ENCODE measurements around the gene C2CD3.

C2CD3 gene

DNA sequence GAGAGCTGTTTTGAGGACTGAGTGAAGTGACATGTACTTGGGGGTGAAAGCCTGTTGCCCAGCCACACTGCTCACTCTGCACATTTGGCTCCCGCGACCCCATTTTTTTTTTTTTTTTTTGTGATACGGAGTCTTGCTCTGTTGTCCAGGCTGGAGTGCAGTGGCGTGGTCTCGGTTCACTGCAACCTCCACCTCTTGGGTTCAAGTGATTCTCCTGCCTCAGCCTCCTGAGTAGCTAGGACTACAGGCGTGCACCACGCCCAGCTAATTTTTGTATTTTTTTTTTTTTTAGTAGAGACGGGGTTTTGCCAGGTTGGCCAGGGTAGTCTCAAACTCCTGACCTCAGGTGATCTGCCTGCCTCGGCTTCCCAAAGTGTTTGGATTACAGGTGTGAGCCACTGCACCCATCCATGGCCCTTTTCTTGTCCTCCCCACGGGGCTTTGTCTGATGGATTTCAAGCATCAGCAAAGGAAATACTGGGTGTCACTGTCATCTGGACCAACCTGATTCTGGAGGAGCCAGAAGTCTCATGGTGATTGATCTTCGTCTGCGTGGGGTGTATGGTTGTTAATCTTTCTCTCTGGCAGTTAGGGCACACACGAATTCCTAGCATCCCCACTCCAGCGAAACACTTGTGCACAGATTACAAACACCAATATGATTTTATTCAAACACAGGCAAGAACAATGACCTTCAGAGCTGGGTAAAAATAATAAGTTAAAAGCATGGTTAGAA is 158.6 kb downstream of the C2CD3 start:
- no peak overlapping the region for H3K27ac ChIP-seq
- no peaks in the 10 kb centered on the region for H3K27me3 ChIP-seq (replicated peaks)
- in situ Hi-C loops (cut with HindIII; ENCODE audit: low pct_ligation_motif_present, low sequenced_read_pairs) = no loop called here
- no peak for DNase-seq
- TF ChIP-seq, protein P1, sequence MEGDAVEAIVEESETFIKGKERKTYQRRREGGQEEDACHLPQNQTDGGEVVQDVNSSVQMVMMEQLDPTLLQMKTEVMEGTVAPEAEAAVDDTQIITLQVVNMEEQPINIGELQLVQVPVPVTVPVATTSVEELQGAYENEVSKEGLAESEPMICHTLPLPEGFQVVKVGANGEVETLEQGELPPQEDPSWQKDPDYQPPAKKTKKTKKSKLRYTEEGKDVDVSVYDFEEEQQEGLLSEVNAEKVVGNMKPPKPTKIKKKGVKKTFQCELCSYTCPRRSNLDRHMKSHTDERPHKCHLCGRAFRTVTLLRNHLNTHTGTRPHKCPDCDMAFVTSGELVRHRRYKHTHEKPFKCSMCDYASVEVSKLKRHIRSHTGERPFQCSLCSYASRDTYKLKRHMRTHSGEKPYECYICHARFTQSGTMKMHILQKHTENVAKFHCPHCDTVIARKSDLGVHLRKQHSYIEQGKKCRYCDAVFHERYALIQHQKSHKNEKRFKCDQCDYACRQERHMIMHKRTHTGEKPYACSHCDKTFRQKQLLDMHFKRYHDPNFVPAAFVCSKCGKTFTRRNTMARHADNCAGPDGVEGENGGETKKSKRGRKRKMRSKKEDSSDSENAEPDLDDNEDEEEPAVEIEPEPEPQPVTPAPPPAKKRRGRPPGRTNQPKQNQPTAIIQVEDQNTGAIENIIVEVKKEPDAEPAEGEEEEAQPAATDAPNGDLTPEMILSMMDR (IDR thresholded peaks at IDR 0.05; ENCODE audit: low read depth, low read length, missing control alignments) = no peak
- H3K36me3 ChIP-seq (replicated peaks) = no peaks in the 10 kb centered on the region
- no peak overlapping the region for H3K4me3 ChIP-seq (ENCODE audit: low read depth, low read length)

DNA sequence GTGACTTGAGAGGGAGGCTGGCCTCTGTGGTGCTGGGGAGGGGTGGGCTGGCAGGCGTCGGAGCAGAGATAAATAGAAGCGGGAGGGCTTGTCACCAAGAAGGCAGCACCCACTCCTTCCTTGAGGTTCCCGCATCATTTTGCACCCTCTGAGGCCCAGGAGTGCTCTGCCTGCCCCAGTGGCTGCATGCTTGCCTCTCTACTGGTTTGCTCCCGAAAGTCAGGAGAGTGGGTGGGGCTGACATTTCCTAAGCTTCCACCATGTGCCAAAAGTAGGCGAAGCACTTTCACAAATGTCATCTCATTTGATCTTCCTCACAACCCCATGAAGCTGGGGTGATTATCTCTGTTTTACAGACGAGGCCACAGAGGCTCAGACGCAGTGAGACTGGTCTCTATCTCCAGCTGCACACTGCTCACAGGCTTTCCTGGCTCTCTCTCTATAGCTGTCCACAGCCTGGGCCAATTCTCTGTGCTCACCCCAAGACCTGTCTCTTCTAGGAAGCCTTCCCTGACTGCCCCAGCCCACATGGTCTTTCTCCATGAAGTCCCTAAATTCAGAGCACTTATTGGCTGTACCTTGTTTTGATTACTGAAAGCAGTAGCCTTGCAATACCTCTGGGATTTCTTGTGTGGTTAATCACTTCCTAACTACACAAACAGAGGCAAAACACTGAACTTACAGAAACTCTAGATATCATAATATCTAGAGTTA is 159.3 kb downstream of the C2CD3 start:
- H3K27ac ChIP-seq = peak overlapping the region; percentile 14
- TF ChIP-seq, protein P1 (IDR thresholded peaks at IDR 0.05; ENCODE audit: low read depth, low read length, missing control alignments) = no peak
- no peaks in the 10 kb centered on the region for H3K36me3 ChIP-seq (replicated peaks)
- H3K4me3 ChIP-seq (ENCODE audit: low read depth, low read length) = no peak overlapping the region
- H3K27me3 ChIP-seq (replicated peaks) = no peaks in the 10 kb centered on the region
- DNase-seq = peak; percentile 73
- in situ Hi-C loops (cut with HindIII; ENCODE audit: low pct_ligation_motif_present, low sequenced_read_pairs) = no loop called here

DNA sequence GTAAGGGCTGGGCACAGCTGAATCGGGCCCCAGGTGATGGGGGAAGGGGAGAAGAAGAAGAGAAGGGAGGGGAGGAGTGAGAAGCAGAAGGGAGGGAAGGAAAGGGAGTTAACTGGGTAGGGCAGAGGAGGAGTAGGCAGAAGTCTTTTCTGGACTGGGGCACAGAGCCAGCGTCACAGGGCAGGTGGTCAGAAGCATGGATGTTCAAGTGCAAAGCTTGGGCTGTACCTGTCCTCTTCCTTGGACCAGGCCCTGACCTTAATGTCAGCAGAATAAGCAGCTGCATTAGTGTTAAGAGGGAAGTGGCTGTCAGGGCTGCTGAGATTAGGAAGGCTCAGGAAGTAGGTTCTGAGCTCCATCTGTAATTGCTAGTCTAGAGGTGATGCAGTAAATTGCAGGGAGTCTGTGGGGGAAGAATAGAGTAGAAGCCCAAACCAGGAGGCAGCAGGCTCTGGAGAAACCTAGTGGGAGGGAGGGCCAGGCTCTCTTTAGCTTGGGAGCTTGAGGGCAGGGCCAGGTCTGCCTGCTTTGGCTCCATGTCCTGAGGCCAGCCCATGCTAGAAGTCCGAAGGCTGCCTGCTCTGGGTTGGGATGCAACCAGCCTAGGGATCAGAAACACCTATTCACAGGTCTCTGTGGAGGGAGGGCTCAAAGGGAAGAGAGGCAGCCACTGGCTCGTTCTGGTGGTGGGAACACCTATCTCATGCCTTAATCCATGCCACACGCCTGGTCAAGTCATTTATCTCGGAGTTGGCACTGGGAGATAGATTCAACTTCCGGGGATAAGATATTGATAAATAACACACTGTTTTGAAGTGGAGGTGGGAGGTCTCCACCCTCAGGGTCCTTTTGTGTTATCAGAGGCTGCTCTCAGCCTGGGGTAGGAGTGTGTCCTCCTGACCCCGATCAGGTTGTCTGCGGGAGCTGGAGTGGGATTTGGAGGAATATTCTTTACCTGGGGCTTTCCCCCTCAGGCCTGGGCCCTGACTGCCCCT is 160.2 kb downstream of the C2CD3 start:
- in situ Hi-C loops (cut with HindIII; ENCODE audit: low pct_ligation_motif_present, low sequenced_read_pairs) = no loop called here
- no peaks in the 10 kb centered on the region for H3K27me3 ChIP-seq (replicated peaks)
- TF ChIP-seq, protein P1 (IDR thresholded peaks at IDR 0.05; ENCODE audit: low read depth, low read length, missing control alignments) = no peak
- H3K4me3 ChIP-seq (ENCODE audit: low read depth, low read length) = no peak overlapping the region
- DNase-seq = no peak
- H3K36me3 ChIP-seq (replicated peaks) = no peaks in the 10 kb centered on the region
- H3K27ac ChIP-seq = no peak overlapping the region

DNA sequence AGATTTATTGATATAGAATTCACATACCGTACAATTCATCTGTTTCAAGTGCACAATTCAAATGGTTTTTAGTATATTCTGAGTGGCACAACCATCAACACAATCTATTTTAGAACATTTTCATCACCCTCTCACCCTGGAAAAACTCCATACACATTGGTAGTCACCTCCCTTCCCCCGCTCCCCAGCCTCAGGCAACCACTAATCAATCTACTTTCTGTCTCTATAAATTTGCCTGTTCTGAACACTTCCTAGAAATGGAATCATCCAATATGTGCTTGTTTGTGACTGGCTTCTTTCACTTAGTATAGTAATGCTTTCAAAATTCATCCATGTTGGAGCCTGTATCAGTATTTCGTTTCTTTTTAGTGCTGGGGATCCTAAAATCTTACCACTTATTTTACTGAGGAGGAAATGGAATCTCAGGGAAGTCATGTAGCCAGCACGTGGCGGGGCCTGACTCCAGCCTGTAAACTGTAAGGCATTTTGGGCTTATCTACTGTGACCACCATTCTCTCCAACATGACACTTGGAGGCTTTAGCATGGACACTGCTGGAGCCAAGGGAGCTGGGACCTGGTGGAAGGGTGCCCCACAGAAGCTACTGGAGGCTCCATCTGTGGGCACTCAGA is 161.0 kb downstream of the C2CD3 start:
- H3K27ac ChIP-seq = no peak overlapping the region
- TF ChIP-seq, protein P1 (IDR thresholded peaks at IDR 0.05; ENCODE audit: low read depth, low read length, missing control alignments) = no peak
- H3K36me3 ChIP-seq (replicated peaks) = no peaks in the 10 kb centered on the region
- H3K4me3 ChIP-seq (ENCODE audit: low read depth, low read length) = no peak overlapping the region
- no peaks in the 10 kb centered on the region for H3K27me3 ChIP-seq (replicated peaks)
- in situ Hi-C loops (cut with HindIII; ENCODE audit: low pct_ligation_motif_present, low sequenced_read_pairs) = no loop called here
- DNase-seq = no peak

DNA sequence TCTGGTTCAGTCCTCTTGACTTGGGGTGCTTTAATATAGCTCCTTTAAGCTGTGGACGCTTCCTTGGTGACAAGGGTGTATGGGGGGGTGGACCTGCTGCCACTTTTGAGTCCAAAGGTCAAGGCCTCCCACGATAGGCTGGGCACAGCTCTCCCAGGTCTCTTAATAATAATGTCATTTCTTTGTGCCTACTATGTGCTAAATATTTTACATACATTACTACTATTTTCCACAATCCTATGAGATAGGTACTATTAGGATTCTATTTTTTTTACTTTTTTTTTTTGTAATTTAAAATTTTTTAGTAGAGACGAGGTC is 161.6 kb downstream of the C2CD3 start:
- no peak overlapping the region for H3K27ac ChIP-seq
- in situ Hi-C loops (cut with HindIII; ENCODE audit: low pct_ligation_motif_present, low sequenced_read_pairs) = no loop called here
- no peaks in the 10 kb centered on the region for H3K27me3 ChIP-seq (replicated peaks)
- DNase-seq = no peak
- TF ChIP-seq, protein P1 (IDR thresholded peaks at IDR 0.05; ENCODE audit: low read depth, low read length, missing control alignments) = no peak
- H3K4me3 ChIP-seq (ENCODE audit: low read depth, low read length) = no peak overlapping the region
- H3K36me3 ChIP-seq (replicated peaks) = no peaks in the 10 kb centered on the region
